GDM1 (cell line): ENCODE measurements around the gene ZSWIM5.
"Not testable (repeated sequence)": the region's sequence is repeated elsewhere in the genome, so short reads cannot be mapped to it uniquely, and the experiment has no call there.

ENCODE experiments used
- DNase-seq: peaks from one replicate; lab custom pipeline; 2025; lab: John Stamatoyannopoulos, UW

ZSWIM5 gene

GRCh38 chr1:45146833-45147232 lies 59.6 kb downstream of the ZSWIM5 start:
- no peak for DNase-seq

GRCh38 chr1:45141247-45142003 lies 65.0 kb downstream of the ZSWIM5 start:
- DNase-seq: no peak

- no peak for DNase-seq
Observed at GRCh38 chr1:45136984-45137383, 69.4 kb downstream of the ZSWIM5 start.

- no peak for DNase-seq
Observed at GRCh38 chr1:45135316-45135715, 71.1 kb downstream of the ZSWIM5 start.

- DNase-seq: no peak
Observed at GRCh38 chr1:45134461-45134873, 71.9 kb downstream of the ZSWIM5 start.

- DNase-seq: not testable (repeated sequence)
Observed at GRCh38 chr1:45132719-45133118, 73.7 kb downstream of the ZSWIM5 start.

- no peak for DNase-seq
Observed at GRCh38 chr1:45123358-45123757, 83.0 kb downstream of the ZSWIM5 start.

GRCh38 chr1:45122724-45123123 lies 83.7 kb downstream of the ZSWIM5 start:
- DNase-seq: no peak

GRCh38 chr1:45117766-45118165 lies 88.6 kb downstream of the ZSWIM5 start:
- no peak for DNase-seq

GRCh38 chr1:45116820-45117219 lies 89.6 kb downstream of the ZSWIM5 start:
- DNase-seq: no peak

- no peak for DNase-seq
Observed at GRCh38 chr1:45116340-45116739, 90.1 kb downstream of the ZSWIM5 start.

GRCh38 chr1:45115198-45115597 lies 91.2 kb downstream of the ZSWIM5 start:
- not testable (repeated sequence) for DNase-seq

- DNase-seq: no peak
Observed at GRCh38 chr1:45112661-45113060, 93.7 kb downstream of the ZSWIM5 start.

GRCh38 chr1:45111239-45111638 lies 95.2 kb downstream of the ZSWIM5 start:
- DNase-seq: no peak

GRCh38 chr1:45107782-45108181 lies 98.6 kb downstream of the ZSWIM5 start:
- no peak for DNase-seq

GRCh38 chr1:45106864-45107263 lies 99.5 kb downstream of the ZSWIM5 start:
- not testable (repeated sequence) for DNase-seq

GRCh38 chr1:45106156-45106545 lies 100.3 kb downstream of the ZSWIM5 start:
- not testable (repeated sequence) for DNase-seq

GRCh38 chr1:45105486-45106155 lies 100.8 kb downstream of the ZSWIM5 start:
- not testable (repeated sequence) for DNase-seq

- no peak for DNase-seq
Observed at GRCh38 chr1:45103534-45103933, 102.9 kb downstream of the ZSWIM5 start.

GRCh38 chr1:45101947-45102346 lies 104.5 kb downstream of the ZSWIM5 start:
- no peak for DNase-seq

- not testable (repeated sequence) for DNase-seq
Observed at GRCh38 chr1:45101528-45101927, 104.9 kb downstream of the ZSWIM5 start.

GRCh38 chr1:45097944-45098343 lies 108.5 kb downstream of the ZSWIM5 start:
- no peak for DNase-seq

GRCh38 chr1:45097079-45097478 lies 109.3 kb downstream of the ZSWIM5 start:
- DNase-seq: no peak

GRCh38 chr1:45095450-45095849 lies 111.0 kb downstream of the ZSWIM5 start:
- DNase-seq: no peak
